ENCODE measurements around the gene LRRTM4. TPM values are rescaled to one million over a fixed set of nuclear protein-coding genes. Genes with fewer than 3 reads are reported as not detected.

LRRTM4 gene
- total and polyA plus RNA-seq, 10 of the 15 experiments (the other 5 are each of a cell fraction or from before 2014, with no cell fraction given) = 0.01 to 1.0 TPM; not detected in 8

DNA sequence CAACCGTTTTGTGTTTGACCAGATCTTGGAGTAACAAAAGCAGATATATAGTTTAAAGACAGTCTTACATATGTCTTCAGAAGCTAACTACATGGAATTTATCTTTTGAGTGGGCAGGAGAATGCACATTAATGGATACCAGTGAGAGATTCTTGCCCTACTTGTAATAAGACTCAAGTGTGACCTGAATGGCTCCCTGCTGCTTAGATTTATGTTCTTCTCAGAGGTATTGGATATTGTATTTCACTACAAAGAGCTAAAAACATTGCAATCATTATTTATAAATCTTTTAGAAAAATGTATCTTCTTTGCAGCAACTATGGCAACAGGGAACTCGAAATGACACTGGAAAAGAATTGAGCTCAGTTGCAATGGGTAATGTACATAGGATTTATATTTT is 227.7 kb downstream of the LRRTM4 start:
- SMC1A ChIA-PET (ENCODE audit: uncharacterized antibody, unreplicated experiment) = interaction anchor here (0.7 kb wide), 1 partner anchor 43 kb away, joined by 3 read pairs; no protein-coding TSS in a partner anchor
- in situ Hi-C loops (cut with MboI) = no loop called here
- intact Hi-C loops (cut with micrococcal nuclease; ENCODE audit: unreplicated experiment) = no loop called here
- Histone ChIP-seq H3K9ac (ENCODE audit: control insufficient read depth, insufficient read depth, low read length) (no peak overlapping the region), H3K27ac (ENCODE audit: control insufficient read depth, insufficient read depth) (no peak overlapping the region), H3K4me1 (ENCODE audit: control insufficient read depth, insufficient read depth, low read length) (no peaks in the 10 kb centered on the region), H3K36me3 (ENCODE audit: control insufficient read depth in 2 of 2, insufficient read depth in 2 of 2, low read length in 1 of 2) (no peaks in the 10 kb centered on the region), H3K4me2 (ENCODE audit: control insufficient read depth, insufficient read depth) (no peak overlapping the region), H3K9me3 (replicated peaks; ENCODE audit: control insufficient read depth, insufficient read depth, low read length) (no peaks in the 10 kb centered on the region), H3K27me3 (replicated peaks in 1 of 2; ENCODE audit: control insufficient read depth in 2 of 2, insufficient read depth in 2 of 2, low read length in 1 of 2) (no peaks in the 10 kb centered on the region), H4K20me1 (ENCODE audit: control insufficient read depth, insufficient read depth) (no peaks in the 10 kb centered on the region), H3K4me3 (no peak overlapping the region), H2AFZ (ENCODE audit: control insufficient read depth, low read depth, low read length) (no peak overlapping the region), H3K79me2 (ENCODE audit: control insufficient read depth, insufficient read depth, low read length) (no peaks in the 10 kb centered on the region)
- no peak for ATAC-seq
- no peak for DNase-seq (ENCODE audit: low read depth, low spot score)
- TF ChIP-seq SREBF2 (IDR thresholded peaks at IDR 0.05; ENCODE audit: low read length) = no peak
- RAD21 ChIA-PET (ENCODE audit: unreplicated experiment) = no interaction called here
- no TSS peak for BruUV-seq (replicated peaks)
- WGBS (ENCODE audit: insufficient coverage, insufficient replicate concordance, low lambda C conversion rate, missing lambda C conversion rate) = 0% methylated on average over 2 of the region's 2 CpGs
- FAIRE-seq = no peak
- CTCF ChIA-PET = no interaction called here
- POLR2A ChIA-PET = no interaction called here

GRCh38 chr2:77284353-77284752 is 237.8 kb downstream of the LRRTM4 start:
- ATAC-seq (no peak), DNase-seq (ENCODE audit: low read depth, low spot score) (no peak), FAIRE-seq (no peak)
- Histone ChIP-seq H3K36me3 (ENCODE audit: control insufficient read depth in 2 of 2, insufficient read depth in 2 of 2, low read length in 1 of 2) (no peaks in the 10 kb centered on the region), H4K20me1 (ENCODE audit: control insufficient read depth, insufficient read depth) (no peaks in the 10 kb centered on the region), H3K4me1 (ENCODE audit: control insufficient read depth, insufficient read depth, low read length) (no peaks in the 10 kb centered on the region), H3K79me2 (ENCODE audit: control insufficient read depth, insufficient read depth, low read length) (no peaks in the 10 kb centered on the region), H3K4me2 (ENCODE audit: control insufficient read depth, insufficient read depth) (no peak overlapping the region), H3K4me3 (no peak overlapping the region), H3K27ac (ENCODE audit: control insufficient read depth, insufficient read depth) (no peak overlapping the region), H3K27me3 (replicated peaks in 1 of 2; ENCODE audit: control insufficient read depth in 2 of 2, insufficient read depth in 2 of 2, low read length in 1 of 2) (no peaks in the 10 kb centered on the region), H2AFZ (ENCODE audit: control insufficient read depth, low read depth, low read length) (no peak overlapping the region), H3K9ac (ENCODE audit: control insufficient read depth, insufficient read depth, low read length) (no peak overlapping the region), H3K9me3 (replicated peaks; ENCODE audit: control insufficient read depth, insufficient read depth, low read length) (no peaks in the 10 kb centered on the region)
- SMC1A ChIA-PET (ENCODE audit: uncharacterized antibody, unreplicated experiment) = no interaction called here
- POLR2A ChIA-PET = no interaction called here
- BruUV-seq (replicated peaks) = no TSS peak
- CTCF ChIA-PET = no interaction called here
- in situ Hi-C loops (cut with MboI) (no loop called here), intact Hi-C loops (cut with micrococcal nuclease; ENCODE audit: unreplicated experiment) (no loop called here)
- WGBS (ENCODE audit: insufficient coverage, insufficient replicate concordance, low lambda C conversion rate, missing lambda C conversion rate) = 0% methylated on average over 1 of the region's 1 CpG
- RAD21 ChIA-PET (ENCODE audit: unreplicated experiment) = no interaction called here
- TF ChIP-seq, protein P1, sequence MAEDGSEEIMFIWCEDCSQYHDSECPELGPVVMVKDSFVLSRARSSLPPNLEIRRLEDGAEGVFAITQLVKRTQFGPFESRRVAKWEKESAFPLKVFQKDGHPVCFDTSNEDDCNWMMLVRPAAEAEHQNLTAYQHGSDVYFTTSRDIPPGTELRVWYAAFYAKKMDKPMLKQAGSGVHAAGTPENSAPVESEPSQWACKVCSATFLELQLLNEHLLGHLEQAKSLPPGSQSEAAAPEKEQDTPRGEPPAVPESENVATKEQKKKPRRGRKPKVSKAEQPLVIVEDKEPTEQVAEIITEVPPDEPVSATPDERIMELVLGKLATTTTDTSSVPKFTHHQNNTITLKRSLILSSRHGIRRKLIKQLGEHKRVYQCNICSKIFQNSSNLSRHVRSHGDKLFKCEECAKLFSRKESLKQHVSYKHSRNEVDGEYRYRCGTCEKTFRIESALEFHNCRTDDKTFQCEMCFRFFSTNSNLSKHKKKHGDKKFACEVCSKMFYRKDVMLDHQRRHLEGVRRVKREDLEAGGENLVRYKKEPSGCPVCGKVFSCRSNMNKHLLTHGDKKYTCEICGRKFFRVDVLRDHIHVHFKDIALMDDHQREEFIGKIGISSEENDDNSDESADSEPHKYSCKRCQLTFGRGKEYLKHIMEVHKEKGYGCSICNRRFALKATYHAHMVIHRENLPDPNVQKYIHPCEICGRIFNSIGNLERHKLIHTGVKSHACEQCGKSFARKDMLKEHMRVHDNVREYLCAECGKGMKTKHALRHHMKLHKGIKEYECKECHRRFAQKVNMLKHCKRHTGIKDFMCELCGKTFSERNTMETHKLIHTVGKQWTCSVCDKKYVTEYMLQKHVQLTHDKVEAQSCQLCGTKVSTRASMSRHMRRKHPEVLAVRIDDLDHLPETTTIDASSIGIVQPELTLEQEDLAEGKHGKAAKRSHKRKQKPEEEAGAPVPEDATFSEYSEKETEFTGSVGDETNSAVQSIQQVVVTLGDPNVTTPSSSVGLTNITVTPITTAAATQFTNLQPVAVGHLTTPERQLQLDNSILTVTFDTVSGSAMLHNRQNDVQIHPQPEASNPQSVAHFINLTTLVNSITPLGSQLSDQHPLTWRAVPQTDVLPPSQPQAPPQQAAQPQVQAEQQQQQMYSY (CRISPR knock-in tag; IDR thresholded peaks at IDR 0.05) = no peak
- no peak for TF ChIP-seq CBX5 (IDR thresholded peaks at IDR 0.05; ENCODE audit: low read depth)
- TF ChIP-seq SMARCA5 (IDR thresholded peaks at IDR 0.05) = no peak
- no peak for TF ChIP-seq RAD51 (IDR thresholded peaks at IDR 0.05)
- TF ChIP-seq ZBTB33 (IDR thresholded peaks at IDR 0.05) = no peak
- TF ChIP-seq HCFC1 (IDR thresholded peaks at IDR 0.05; ENCODE audit: low read length) = no peak
- TF ChIP-seq, protein P2, sequence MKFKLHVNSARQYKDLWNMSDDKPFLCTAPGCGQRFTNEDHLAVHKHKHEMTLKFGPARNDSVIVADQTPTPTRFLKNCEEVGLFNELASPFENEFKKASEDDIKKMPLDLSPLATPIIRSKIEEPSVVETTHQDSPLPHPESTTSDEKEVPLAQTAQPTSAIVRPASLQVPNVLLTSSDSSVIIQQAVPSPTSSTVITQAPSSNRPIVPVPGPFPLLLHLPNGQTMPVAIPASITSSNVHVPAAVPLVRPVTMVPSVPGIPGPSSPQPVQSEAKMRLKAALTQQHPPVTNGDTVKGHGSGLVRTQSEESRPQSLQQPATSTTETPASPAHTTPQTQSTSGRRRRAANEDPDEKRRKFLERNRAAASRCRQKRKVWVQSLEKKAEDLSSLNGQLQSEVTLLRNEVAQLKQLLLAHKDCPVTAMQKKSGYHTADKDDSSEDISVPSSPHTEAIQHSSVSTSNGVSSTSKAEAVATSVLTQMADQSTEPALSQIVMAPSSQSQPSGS (IDR thresholded peaks at IDR 0.05; ENCODE audit: low read length) = no peak
- TF ChIP-seq ETV6 (conservative IDR thresholded peaks at IDR 0.05 in 1 of 2, IDR thresholded peaks at IDR 0.05 in 1 of 2; ENCODE audit: borderline replicate concordance in 1 of 2, low read depth in 1 of 2) = no peak

Measured in GM12878 (cell line).